GM19193 (cell line): ENCODE results near the gene SAPCD2.

Experiments
- POLR2A ChIP-seq: IDR thresholded peaks from 4 replicates; pipeline ENCODE4 v1.6.1; 2011; ENCODE audit not compliant: insufficient read depth, insufficient read length; ENCODE audit errors: extremely low read depth

The SAPCD2 gene

DNA sequence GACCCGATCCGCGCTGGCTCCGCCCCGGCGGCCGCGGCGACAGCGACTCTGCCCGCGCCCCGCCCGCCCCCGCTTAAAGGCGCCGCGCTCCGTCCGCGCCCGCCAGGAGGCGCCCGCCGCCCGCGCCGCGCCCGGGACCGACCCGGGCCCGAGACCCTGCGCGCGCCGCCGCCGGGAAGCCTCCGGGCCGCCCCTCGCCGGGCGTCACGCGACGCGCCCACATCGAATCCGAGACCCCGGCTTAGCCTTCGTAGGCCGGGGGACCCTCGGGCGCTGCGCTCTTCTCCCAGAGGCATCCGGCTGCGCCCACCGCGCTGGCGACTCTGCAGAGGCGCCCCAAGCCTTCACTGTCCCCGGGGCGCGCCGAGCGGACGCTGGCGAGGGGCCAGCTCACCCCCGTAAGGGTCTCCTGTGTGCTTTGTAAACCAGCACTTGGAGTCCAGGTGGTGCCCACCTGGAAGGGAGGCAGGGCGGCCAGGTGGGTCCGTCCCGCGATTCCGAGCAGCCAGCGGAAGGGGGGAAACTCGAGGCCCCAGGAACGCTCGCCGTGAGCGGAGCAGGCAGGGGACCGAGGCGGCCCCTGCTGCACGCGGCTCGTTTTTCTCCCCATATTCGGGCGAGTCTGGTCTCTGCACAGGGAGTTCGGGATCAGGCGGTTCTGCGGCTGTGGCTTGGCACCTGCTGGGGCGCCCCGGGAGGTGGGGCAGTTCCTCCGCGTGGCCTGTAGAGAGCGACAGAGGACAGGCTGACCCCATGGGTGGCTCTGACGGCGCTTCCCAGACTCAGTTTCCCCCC, 41.9 kb downstream of the SAPCD2 start:
- TF ChIP-seq POLR2A = no peak

DNA sequence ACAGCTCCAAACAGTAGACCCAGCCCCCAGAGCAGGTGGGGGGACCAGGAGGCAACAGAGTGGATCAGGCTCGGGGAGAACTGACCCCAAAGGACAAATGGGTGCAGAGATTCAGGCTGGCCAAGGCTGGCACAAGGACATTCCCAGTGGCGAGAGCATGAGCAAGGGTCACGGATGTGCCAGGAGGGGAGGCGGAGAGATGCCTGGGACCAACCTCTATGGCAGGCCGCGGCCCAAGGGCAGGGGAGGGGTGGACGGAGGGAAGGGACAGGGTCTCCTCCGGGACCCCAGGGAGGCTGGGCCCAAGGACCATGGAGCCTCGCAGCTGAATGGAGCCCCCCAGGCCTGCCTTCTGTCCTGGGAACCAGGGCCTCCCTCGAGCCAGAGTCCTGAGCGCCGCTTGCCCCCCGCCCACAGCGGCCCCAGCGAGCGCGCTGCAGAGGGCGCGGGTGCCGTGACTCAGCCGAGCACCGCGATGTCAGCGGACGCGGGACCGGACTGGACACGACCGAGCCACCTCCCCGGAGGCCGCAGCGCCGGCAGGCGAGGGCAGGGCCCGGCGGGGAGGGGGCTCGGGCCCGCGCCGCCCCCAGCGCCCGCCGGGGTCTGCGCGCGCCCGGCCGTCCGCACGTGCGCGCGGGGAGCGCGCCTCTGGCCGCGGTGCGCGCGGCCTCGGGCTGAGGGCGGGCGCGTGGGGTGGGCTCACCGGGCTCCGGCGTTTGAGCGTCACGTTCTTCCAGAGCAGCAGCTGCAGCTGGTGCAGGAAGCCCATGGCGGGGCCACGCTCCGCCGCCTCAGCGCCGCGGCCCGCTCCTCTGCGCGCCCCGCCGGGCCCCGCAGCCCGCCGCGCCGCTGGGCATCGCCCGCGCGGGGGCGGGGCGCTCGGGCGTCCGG, 42.7 kb downstream of the SAPCD2 start, which contains the start of gene ABCA2:
TSS of gene ABCA2 (minus strand) at position 869 of the 894 bp plus-strand sequence. CDS start at position 772, 97 bp downstream.
- TF ChIP-seq POLR2A = no peak

GRCh38 chr9:137026828-137027227, 43.5 kb downstream of the SAPCD2 start:
- no peak for TF ChIP-seq POLR2A

DNA sequence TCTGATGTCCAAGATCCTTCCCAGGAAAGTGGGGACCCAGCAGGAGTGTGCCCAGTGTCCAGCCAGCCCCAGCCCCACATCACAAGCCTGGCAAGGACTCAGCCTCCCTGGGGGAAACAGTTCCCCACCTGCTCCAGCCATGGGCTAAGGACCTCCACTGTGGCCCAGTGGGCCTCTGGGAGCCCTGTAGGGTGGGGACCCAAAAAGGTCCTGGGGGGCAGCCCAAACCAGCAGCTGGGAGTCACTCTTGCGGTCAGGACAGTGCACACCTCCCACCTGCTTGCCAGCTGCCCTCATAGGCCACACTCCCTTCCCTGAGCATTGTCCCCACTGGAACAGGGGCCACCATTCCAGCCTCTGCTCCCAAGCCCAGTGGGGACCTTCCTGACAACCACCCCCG, 44.0 kb downstream of the SAPCD2 start:
- TF ChIP-seq POLR2A = no peak

- no peak for TF ChIP-seq POLR2A
Observed at GRCh38 chr9:137025517-137025966, 44.8 kb downstream of the SAPCD2 start.

- TF ChIP-seq POLR2A = no peak
Observed at GRCh38 chr9:137023583-137023991, 46.8 kb downstream of the SAPCD2 start.

GRCh38 chr9:137023157-137023556, 47.2 kb downstream of the SAPCD2 start:
- TF ChIP-seq POLR2A = no peak

GRCh38 chr9:137022662-137023008, 47.7 kb downstream of the SAPCD2 start:
- no peak for TF ChIP-seq POLR2A

GRCh38 chr9:137021979-137022661, 48.2 kb downstream of the SAPCD2 start:
- TF ChIP-seq POLR2A = no peak

- no peak for TF ChIP-seq POLR2A
Observed at GRCh38 chr9:137021568-137021978, 48.8 kb downstream of the SAPCD2 start.

- TF ChIP-seq POLR2A = no peak
Observed at GRCh38 chr9:137020771-137021567, 49.4 kb downstream of the SAPCD2 start.

- TF ChIP-seq POLR2A = no peak
Observed at GRCh38 chr9:137019891-137020683, 50.3 kb downstream of the SAPCD2 start.

DNA sequence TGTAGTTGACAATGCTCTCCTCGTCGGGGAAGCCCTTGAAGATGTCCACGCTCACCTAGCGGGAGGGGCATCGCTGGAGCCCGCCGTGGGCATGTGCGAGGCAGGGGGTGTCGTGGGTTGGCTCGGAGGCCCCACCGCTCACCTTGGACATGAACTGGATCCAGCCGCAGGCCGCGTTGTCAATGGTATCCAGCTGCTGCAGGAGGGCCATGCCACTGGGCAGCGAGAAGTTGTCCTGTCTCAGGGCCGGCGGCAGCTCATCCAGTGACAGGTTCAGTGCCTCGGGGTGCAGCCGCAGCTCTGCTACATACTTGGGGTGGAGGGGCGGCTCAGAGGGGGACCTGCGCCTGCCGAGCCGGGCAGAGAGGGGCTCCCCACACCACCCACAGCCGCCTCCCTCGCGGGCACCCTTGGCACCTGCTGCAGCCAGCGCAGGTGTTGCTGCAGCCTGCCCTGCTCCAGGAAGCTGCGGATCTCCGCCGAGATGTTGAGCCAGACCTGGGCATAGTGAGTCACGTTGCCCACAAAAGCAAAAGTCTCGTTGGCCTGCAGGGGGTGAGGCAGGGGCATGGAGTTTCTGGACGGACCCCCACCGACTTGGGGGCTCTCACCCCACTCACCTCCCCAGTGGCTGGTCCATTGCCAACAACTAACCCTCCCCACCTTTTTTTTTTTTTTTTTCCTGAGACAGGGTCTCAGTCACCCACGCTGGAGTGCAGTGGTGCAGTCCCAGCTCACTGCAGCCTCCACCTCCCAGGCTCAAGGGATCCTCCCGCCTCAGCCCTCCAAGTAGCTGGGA, 51.4 kb downstream of the SAPCD2 start:
- TF ChIP-seq POLR2A = no peak
